Endothelial cell of umbilical vein (primary cell): Measurements from ENCODE around the gene SLC39A3.

ENCODE experiments used
- CTCF ChIP-seq, 2 donors: IDR thresholded peaks; 1 replicate in 1 of 2; 2 replicates in 1 of 2; pipeline ENCODE4 v1.5.1; 2011; ENCODE audit warnings: low read length in 2 of 2, mild to moderate bottlenecking in 2 of 2, moderate library complexity in 2 of 2, control low read depth in 1 of 2, inconsistent platforms in 1 of 2, low read depth in 1 of 2; ENCODE audit not compliant: insufficient read depth in 1 of 2; ENCODE audit errors: extremely low read depth in 1 of 2
- POLR2A ChIP-seq: IDR thresholded peaks from 2 replicates; pipeline ENCODE4 v1.6.1; 2012; ENCODE audit warnings: low read depth, mild to moderate bottlenecking, control low read depth, low read length
- POLR2AphosphoS5 ChIP-seq: IDR thresholded peaks from 2 replicates; pipeline ENCODE4 v1.6.1; 2012; ENCODE audit warnings: low read depth, mild to moderate bottlenecking, control low read depth, low read length, moderate library complexity; ENCODE audit not compliant: insufficient read depth

- TF ChIP-seq POLR2A (no peak), POLR2AphosphoS5 (no peak), CTCF (IDR thresholded peaks at IDR 0.05; ENCODE audit: extremely low read depth in 1 of 2, insufficient read depth in 1 of 2, low read depth in 1 of 2, low read length in 2 of 2) (no peak)
Measured at GRCh38 chr19:2683430-2684003, 56.3 kb downstream of the SLC39A3 start.
